GM20000 (cell line): ENCODE measurements around the gene CDKAL1.

Experiments used
- DNase-seq: peaks from one replicate; pipeline ENCODE4 v3.0.0; 2012; ENCODE audit warnings: low spot score
- CTCF ChIP-seq: IDR thresholded peaks from 2 replicates; pipeline ENCODE4 v1.5.1; 2012; ENCODE audit warnings: mild to moderate bottlenecking, control low read depth; ENCODE audit errors: extremely low read depth, missing control alignments

Gene CDKAL1

GRCh38 chr6:20681243-20681684 is 147.0 kb downstream of the CDKAL1 start:
- DNase-seq: no peak
- no peak for TF ChIP-seq CTCF

GRCh38 chr6:20684474-20684873 is 150.2 kb downstream of the CDKAL1 start:
- DNase-seq: no peak
- TF ChIP-seq CTCF: no peak

GRCh38 chr6:20686142-20686541 is 151.9 kb downstream of the CDKAL1 start:
- no peak for TF ChIP-seq CTCF
- DNase-seq: no peak

- no peak for DNase-seq
- no peak for TF ChIP-seq CTCF
Observed at GRCh38 chr6:20687494-20687893, 153.2 kb downstream of the CDKAL1 start.

- peak; percentile 25 for DNase-seq
- TF ChIP-seq CTCF: no peak
Observed at GRCh38 chr6:20688710-20689500, 154.6 kb downstream of the CDKAL1 start.

GRCh38 chr6:20691185-20691584 is 156.9 kb downstream of the CDKAL1 start:
- DNase-seq: no peak
- TF ChIP-seq CTCF: no peak

DNA sequence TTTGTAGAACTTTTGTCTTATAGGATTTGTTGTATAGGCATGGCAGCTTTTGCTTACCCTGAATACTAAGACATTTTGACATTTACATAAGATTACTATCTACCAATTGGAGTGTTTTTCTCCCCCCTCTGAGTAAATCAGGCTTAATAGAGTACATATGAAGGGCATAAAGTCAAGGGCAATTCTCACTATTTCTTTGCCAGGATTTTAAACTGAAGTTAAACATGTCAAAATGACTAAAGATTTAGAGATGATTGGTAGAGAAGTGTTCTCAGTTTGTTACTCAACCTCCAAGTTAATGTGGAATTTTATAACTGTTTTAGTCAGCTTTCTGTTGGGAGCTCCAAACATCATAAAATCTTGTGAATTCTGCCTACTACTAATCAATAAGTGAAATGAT is 157.8 kb downstream of the CDKAL1 start:
- TF ChIP-seq CTCF: no peak
- no peak for DNase-seq
